ENCODE measurements around the gene NLGN3.
"Not testable (repeated sequence)": the region's sequence is repeated elsewhere in the genome, so short reads cannot be mapped to it uniquely, and the experiment has no call there.

Gene NLGN3

DNA sequence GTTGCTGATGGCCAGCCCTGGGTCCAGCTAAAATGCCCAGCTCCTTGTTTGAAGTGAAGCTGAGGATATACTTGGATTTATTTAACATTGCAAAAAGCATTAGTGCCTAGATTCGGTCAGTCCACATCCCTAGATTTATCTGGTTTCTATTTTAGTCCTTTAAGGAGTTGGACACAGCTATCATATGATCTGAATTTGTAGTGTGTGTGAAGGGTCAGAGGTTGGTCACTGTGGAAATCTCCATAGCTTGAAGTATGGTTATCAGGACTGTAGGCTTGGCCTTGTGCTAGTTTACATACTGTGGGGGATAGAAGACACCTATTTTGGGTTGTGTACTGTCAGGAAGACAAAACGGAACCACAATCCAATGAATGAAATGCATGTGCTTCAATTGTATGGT lies 28.8 kb downstream of the NLGN3 start:
- no peak for DNase-seq

DNA sequence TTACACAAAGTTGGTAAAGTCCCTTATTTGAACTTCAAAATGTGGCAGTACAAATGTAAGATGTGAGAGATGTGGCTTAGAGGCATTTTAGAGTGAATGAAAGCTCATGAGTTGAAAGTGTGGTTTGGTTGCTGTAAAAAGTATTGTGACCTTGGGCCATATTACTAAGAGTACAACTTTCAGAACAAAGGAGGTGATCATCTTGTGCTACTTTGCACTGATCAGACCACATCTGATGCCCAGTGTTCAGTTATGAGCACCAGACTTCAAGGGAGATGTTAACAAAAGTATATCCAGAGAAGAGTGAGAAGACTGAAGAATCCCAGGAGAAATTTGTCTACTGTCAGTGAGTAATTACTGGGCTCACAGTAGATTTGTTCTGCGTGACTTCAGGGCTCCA lies 30.2 kb downstream of the NLGN3 start:
- DNase-seq, result no peak

DNA sequence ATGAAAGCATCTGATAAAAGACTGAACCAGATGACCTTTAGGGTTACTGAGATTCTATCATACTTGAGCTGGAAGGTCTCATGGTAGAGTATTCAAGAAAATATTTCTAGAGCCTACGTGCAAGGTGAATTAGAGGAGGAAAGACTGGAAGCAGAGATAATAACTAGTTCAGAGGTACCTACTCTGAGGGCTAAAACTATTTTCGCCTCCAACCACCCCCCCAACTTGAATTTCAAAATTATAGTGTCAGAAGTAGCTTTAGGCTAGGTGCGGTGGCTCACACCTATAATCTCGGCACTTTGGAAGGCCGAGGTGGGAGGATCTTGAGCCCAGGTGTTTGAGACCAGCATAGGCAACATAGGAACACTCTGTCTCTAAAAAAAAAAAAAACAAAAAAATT lies 30.9 kb downstream of the NLGN3 start:
- DNase-seq, result no peak

DNA sequence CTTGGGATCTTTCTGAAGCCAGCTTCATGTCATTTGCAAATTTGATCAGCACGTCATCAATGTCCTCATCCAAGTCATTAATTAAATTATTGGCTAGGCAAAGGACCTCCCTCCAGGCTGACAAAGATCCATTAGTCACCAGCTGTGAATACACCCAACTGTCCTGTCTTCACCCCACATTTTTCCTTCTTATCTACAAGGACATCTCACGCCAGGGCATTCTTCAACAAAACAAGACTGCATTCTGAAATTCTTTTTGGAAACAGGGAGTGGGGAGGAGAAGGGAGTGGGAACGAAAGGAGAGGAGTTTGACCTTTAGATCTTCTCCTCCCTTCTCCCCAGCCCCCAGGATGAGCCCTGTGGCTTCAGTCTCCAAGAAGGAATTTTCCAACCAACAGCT lies 32.7 kb downstream of the NLGN3 start:
- DNase-seq, result no peak

DNA sequence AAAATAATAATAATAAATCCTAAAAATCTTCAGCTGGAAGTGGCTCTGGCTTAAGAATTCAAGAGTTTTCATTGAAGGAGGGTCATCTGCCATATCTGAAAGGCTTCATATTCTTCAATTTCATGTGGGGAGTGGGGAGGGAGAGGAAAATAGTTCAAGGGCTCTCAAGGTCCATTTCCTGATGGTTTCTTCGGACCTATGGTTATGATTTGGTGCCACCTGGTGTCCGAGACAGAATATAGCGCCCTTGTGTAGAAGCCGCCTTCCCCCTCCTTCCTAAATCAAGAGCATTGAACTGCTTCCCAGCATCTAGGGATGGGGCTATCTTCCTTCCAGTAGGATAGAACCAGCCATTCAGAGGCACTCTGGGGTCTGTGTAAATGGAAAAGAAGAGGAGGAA lies 34.3 kb downstream of the NLGN3 start:
- no peak for DNase-seq

DNA sequence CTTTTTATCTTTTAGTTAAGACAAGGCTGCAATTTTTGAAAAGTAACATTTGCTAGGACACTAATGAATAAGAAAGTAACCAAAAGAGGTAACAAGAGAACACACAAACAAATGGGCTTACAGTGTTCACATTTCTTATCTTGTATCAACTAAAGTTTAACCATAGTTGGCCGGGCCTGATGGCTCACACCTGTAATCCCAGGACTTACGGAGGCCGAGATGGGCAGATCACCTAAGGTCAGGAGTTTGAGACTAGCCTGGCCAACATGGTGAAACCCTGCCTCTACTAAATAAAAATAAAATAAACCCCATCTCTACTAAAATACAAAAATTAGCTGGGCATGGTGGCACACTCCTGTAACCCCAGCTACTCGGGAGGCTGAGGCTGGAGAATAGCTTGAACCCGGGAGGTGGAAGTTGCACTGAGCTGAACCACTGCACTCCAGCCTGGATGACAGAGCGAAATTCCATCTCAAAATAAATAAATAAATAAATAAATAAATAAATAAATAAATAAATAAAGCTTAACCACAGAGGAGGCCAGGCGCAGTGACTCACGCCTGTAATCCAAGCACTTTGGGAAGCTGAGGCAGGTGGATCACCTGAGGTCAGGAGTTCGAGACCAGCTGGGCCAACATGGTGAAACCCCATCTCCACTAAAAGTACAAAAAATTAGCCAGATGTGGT lies 36.1 kb downstream of the NLGN3 start:
- DNase-seq, result not testable (repeated sequence)

DNA sequence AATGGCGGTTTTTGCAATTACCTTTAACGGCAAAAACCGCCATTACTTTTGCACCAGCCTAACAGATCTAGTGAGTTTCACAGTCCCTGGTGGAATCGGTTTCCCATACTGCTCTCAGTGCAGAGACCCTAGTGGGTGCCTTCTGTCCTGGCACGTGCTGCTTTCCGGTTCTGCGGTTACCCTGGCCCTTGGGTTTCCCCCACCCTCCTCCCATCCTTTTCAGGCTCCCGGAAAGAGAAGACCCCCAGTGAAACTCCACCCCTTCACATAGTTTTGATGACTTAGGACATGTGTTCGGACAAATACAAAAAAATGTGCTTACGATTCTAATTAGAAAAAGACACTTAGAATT lies 36.9 kb downstream of the NLGN3 start:
- no peak for DNase-seq

DNA sequence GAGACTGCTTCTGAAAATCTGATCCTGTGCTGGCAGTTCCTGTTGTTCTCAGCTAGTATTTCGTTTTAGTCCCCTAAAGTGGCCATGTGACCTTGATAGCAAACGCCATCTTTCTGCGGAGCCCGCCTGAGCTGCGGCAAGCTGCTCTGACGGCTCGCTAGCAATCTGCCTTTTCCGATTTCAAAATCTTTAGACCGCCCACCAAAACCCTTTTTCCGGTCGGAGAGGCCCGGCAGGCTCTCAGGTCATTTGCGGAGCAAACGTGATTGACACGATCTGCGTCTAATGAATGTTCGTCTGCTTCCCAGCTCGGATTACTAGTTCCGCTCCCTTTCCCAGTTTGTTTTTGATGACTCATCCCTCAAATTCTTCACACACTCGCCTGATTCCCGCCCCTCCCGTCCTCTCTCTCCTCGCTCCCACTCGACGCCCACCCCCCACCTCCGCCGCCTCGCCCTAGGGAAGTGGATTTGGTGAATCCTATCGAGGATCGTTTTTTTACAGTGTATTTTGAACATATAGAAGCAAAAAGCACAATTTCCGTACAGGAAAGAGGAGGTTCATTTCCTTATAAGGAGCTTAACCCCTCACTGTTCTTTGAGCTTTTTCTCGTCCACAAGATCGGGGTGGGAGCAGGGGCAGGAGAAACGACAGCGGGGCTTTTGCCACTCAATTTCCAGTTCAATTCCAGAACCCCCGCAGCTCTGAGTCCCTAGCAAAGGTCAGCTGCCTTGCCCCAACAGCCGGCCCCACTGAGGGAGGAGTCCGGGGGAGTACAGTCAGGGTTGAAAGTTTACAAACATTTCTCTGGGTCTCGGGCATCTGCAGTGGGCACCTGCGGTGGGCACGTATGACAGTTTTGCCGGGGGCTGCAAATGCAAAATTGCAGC lies 37.5 kb downstream of the NLGN3 start:
- DNase-seq, result peak; percentile 89

DNA sequence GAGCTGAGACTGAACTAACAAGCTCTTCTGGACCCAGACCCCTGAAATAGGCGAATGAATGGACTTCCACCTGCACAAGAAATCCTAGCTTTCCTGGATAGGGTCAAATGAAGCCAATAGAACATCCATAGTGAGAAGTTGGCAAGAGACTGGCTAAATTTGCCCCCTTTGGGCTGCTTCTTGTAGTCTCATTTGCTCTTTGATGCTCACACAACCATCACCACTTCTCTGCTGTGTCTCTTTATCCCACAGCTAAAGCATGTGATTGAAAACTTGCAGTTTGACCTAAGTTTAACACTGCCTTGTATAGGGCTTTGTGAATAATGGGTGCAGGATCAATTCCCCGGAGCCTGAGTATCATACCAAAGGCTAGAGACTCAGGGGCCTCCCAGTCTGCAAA lies 38.2 kb downstream of the NLGN3 start:
- DNase-seq, result no peak

DNA sequence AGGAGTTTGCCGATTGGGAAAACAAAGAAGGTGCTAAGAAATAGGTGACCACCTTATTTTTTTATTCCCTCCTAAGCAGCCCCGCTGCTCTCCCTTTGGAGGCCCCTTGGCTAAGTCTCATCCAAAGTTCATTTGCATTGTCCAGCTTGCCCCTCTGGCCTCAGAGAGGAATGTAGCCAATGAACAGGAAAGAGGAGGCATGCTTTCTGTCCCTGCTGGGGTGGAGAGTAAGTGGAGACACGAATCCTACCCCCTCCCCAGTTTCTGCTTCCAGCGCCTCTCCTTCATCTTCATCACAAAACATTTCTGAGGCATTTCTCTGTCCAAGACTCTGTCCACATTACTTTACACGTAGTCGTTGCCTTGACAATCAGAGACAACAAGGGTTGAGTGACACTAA lies 38.7 kb downstream of the NLGN3 start:
- DNase-seq, result no peak

DNA sequence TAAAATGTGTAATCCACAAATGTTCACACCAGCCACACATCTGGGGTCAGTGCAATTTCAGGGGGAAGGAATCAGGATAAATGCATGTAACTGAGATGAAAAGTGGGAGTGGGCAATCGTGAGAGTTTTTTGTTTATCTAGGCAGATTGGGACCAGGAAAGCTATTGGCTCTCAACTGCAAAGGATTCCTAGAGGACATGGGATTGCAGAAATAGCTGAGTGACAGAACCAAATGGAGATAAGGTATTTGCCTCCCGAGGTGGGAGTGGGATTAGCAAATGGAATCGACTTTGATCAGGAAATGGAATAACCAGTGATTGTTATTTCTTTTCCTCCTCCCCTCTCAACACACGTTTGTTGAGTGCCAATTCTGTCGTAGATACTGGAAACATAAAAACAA lies 39.5 kb downstream of the NLGN3 start:
- DNase-seq, result no peak

DNA sequence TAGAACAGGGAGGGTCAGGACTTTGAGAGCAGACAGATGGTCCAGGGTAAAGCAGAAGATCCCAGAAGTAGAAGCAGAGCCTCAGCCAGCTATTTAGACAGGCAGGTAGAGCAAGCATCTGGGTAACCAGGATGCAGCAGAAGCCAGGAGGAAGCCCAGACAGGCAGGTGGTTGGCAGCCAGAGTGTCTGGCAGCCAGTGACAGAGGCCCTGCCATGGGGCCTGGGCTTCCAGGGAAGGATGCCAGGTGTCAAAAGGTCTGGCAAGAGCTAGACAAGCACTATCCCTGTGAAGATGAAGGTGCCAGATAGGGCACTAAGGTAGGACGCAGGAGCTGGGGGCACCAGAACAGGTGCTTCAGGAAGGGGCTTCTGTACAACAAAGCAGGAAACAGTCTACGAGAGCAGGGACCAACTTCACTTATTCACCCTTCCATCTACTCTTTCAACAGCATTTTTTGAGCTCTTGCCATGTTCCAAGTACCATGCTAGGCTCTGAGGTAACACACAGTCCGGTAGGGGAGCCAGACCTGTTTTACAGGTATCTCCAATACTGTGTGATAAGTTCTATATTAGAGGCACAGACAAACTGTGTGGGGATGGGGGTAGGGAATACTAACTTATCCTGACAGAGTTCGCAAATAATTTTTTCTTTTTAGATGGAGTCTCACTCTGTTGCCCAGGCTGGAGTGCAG lies 40.3 kb downstream of the NLGN3 start:
- DNase-seq, result no peak

DNA sequence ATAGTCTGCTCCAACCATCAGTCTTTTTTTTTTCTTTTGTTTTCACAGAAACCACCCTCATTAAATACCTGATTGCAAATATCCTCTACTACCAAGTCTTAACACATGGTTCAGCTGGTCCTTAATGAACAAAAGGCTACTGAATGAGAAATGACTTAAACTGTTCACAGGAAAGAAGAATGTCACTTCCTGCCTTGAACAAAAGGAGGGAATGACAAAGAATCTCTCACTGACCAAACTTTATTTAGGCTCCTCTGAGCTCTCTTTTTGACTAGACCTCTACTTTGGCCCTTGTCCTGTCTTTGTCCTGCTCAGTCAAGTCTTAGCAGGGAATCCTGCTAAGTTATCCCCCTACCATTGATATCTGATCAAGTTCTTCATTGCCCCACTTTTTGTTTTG lies 46.6 kb downstream of the NLGN3 start:
- DNase-seq, result no peak

DNA sequence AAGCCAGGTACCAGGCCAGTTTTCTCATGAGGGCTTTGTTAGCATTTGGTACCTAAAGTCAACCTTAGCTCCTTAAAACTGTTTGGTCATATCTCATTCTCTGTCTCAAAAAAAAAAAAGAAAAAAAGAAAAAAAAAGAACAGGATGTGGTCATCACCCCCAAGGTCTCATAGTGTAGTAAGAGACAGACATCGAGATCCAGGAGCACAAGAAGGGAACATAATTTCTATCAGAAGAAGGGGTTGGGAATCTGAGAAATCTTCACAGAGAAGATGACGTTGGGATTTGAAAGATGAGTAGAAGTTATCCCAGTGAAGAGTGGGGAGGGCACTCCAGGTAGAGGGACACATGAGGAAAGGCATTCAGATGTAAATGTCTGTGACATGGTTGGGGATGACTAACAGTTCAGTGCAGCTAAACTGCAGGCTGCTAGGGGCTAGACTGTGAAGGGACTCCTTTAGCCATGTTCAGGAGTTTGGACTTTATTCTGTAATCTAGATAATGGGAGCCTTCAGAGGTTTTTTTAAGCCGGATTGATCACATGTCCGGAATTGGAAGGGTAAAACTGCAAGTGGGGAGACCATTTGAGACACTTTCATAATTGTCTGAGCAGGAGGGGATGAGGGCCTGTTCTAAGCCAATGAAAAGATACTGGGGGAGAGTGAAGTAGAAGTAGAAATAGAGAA lies 51.5 kb downstream of the NLGN3 start:
- no peak for DNase-seq

DNA sequence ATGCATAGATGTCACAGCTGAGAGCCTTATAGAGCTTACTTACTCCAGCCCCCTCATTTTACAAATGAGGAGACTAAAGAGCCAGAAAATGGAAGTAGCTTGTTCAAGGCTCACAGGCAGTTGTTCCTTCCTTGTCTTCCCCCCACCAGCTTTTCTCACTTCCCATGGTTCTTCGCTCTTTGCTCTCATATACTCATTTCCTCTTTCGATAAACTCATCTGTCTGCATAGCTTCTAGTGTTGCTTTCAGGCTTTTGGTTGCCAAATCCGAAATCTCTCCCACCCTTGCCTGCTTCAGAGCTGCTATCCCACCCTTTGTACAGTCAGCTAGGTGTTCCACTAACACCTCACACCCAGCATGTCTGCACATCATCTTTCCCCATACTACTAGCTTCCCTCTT lies 53.4 kb downstream of the NLGN3 start:
- DNase-seq, result no peak

DNA sequence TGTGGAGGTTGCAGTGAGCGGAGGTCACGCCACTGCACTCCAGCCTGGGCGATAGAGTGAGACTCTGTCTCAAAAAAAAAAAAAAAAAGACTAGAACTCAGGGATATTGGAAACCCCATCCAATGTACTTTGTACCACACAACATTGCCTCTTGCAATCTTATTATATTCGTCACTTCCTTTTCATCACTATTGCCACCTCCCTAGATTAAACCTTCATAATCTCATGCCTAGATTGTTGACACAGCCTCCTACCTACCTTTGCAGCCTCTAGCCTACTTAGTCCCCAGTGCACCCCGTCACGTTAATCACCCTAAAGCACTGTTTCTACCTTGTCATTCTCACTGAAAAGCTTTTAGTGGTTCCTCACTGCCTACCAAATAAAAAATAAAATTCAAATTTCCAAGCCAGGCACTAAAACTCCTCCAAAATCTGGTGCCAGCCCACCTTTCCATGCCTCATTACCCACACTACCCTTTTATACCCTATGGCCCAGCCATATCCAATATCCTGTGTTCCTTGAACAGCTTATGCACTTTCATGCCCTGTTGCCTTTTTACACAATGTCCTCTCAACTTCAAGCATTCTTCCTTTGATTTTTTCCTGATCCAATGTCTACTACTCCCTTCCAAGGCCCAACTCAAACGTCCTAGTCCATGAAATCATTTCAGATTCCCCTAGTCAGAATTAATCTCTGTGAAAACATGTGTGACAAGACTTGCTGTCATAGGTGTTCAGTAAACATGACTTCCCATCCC lies 54.8 kb downstream of the NLGN3 start:
- DNase-seq, result no peak

DNA sequence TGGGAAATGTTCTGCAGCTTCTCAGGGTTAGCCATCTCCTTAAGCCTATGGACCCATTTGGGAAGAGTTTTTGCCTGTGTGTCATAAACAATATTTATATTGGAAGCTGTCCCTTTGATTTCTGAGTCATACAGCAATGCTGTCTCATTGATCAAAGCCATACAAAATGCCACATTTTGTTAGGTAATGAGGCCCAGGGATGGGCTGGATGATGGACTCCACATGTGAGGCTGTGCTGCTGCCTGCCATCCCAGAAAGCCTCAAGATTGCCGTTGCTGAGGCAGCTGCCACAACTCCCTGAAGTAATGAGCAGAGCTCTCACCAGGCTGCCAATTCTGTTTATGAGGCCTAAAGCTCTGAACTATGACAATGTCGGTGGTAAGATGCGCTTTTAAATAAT lies 66.2 kb downstream of the NLGN3 start:
- no peak for DNase-seq

DNA sequence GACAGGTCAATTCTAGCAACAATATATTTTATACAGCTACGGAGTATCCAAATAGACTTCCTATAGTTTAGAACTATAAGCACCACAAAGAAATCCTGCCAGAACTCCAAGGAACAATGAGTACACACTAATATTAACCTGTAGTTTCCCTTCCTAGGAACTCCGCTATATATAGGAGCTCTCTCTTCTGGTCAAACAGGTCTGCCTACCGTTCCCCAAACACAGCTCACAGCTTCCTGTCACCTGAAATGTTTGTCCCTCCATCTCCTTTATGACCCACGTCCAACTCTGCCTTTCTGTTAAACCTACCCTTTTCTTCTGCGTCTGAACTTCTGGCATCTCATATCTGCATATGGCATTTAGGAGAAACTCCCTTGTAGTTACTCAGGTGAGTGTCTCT lies 67.9 kb downstream of the NLGN3 start:
- no peak for DNase-seq

DNA sequence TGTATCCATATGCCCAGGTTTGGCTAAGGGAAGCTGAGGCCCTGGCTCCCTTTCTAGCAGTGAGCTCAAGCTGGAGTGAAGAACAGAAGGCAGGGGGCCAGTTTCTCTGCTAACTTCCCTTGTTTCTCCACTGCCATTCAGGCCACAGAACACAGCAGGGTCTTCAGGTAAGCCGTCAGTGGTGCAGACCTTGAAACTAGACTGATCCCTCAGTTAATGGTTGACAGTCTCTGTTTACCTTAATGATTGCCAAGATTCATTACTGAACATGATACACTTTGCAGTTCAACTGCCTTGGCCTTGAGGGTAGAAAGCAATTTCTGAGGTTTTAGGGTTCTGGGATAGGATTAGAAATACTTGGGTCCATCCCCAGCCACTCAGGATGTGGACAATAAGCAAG lies 69.5 kb downstream of the NLGN3 start:
- no peak for DNase-seq

DNA sequence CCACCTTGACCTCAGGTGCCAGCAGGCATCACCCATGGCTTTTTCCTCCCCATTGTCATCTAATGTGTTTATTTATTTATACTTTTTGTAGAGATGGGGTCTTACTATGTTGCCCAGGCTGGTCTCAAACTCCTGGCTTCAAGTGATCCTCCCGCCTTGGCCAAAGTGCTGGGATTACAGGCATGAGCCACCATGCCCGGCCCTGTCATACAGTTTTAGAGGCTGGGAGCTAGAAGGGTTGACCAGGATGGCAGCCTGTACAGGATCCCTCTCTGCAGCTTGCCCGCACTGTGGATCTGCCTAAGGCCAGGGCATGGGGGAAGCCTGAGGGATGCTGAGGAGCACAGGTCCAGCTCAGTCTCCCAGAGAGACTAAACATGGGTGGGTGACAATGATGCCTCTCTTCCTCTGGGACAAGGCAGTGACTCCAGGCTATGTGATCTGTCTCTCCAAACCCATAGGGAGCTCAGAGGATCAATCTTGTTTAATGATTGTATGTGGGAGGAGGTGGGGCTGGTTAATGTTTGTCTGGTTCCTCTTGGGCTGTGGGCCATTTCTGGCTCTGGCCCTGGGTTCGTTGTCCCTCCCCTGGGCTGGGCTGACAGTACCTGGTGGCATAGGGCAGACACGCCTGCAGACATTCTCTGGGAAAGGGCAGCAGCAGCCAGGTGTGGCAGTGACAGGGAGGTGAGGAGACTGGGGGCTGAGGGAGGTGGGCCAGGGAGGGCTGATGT lies 70.1 kb downstream of the NLGN3 start:
- no peak for DNase-seq

DNA sequence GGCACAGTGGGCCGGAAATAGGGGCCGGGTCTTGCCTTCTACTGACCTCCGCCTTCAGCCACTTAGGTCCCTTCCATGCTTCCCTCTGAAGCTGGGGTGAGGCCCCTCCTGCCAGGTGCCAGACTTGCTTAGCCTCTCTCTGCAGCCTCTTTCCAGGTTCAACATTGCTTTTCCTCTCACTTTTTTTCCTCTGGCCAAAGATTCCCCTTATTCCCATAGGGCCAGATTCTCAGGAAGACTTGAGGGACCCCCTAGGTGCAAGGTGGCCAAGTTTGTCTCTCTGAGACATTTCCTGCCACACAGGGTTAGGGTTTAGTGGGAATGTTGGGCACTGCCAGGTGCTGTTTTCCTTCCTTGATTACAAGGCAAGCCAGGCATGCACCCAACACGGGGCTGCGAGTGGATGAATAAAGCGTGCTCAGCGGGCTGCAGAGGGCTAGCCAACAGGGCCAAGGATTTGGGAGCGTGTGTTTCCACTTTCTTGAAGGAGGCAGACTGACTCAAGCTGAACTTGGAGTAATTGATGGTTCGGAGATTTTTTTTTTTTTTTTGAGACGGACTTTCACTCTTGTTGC lies 70.8 kb downstream of the NLGN3 start:
- no peak for DNase-seq

DNA sequence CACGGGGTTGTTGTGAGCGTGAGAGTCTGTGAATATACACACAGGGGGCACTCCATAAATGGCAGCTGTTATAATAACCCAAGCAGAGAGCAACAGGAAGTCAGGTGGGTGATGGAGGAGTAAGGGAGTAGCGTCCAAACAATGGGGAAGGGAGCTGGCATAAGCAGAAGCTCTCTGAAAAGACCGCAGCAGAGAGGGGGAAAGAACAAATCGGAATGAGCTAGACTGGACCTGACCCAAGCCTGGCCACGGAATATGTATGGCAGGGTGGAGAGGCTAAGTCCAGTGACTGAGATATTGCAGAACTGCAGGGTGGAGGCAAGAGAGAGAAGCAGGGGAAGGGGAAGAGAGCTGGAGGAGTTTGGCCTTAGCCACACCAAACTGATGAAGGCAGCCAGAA lies 71.8 kb downstream of the NLGN3 start:
- DNase-seq, result no peak

Measured in DMS79 (cell line).